ENCODE measurements around the gene ATP5ME.
"Not testable (repeated sequence)": the region's sequence is repeated elsewhere in the genome, so short reads cannot be mapped to it uniquely, and the experiment has no call there.

Gene ATP5ME, protein sequence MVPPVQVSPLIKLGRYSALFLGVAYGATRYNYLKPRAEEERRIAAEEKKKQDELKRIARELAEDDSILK

DNA sequence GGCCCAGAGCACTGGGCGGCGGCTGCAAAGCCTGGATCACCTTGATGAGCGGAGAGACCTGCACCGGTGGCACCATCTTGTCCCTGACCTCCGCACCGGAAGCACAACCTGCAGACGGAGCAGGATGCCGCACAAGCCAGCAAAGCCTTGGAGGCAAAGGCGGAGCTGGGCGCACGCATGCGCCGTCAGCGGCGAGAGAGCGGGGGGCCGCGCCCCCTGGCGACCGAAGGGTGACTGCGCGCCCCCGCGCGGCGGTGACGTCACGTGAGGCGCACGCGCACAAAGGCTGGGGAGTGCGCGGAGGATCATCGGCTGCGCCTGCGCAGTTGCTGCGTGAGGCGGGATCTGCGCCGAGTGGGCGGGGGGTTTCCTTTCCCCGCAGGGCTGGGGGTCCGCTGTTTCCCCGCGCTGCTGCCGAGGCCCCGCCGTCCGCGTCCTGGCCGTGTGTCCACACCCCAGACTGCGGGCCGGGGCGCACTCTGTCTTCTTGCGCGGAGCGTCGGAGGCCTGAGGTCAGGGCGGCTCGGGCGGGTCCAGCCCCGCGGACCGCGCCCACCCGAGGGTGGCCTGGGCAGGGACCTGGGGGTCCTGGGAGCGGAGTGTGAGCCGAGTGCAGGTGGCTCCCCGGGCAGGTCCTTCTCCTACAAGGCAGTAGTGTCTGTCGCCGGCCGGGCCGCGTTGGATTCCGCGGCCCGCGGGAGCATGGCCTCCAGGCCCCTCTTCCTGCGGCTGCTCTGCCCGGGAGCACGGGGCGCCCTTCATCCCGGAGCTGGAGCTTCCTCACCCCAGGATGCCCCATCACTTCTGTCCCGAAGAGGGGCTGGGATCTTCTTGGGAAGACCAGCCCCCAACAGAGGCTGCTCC lies at the start of gene ATP5ME, which contains the start of gene MYL5:
TSS of gene ATP5ME (minus strand) at position 105 of the 864 bp plus-strand sequence. CDS start at position 76, 29 bp downstream.
TSS of gene MYL5 (plus strand) at position 371 of the 864 bp plus-strand sequence. CDS start 3,485 bp downstream, outside the sequence.
- DNase-seq: peak; percentile 79

DNA sequence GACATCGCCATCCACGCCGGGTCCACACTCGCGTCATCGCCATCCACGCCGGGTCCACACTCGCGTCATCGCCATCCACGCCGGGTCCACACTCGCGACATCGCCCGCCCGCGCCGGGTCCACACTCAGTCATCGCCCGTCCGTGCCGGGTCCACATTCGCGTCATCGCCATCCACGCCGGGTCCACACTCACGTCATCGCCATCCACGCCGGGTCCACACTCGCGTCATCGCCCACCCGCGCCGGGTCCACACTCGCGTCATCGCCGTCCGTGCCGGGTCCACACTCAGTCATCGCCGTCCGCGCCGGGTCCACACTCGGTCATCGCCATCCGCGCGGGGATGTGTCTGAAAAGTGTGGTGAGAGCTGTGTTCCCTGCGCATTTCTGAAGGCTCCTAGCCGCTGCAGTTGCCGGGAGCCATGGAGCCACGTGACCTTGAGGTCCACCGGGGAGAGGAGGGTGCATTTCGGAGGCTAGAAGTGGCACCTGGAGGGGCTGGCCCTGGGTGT lies 48.8 kb upstream of the ATP5ME start:
- no peak for DNase-seq

DNA sequence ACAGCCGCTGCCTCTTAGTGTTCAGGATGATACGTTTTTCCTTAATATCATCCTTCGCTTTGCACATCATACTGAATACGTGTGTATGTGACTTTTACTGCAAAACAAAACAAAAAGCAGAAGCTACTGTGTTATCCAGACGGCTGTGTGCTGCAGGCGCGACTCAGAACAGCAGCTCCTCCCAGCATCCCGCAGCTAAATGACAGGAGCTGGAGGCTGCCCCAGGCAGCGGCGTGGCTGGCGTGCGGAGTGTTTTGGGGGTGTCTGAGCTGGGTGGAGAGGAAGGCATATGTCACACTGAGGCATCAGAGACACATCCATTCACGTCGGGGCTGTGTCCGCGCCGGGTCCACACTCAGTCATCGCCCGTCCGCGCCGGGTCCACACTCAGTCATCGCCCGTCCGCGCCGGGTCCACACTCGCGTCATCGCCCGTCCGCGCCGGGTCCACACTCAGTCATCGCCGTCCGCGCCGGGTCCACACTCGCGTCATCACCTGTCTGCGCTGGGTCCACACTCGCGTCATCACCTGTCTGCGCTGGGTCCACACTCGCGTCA lies 48.2 kb upstream of the ATP5ME start:
- no peak for DNase-seq

DNA sequence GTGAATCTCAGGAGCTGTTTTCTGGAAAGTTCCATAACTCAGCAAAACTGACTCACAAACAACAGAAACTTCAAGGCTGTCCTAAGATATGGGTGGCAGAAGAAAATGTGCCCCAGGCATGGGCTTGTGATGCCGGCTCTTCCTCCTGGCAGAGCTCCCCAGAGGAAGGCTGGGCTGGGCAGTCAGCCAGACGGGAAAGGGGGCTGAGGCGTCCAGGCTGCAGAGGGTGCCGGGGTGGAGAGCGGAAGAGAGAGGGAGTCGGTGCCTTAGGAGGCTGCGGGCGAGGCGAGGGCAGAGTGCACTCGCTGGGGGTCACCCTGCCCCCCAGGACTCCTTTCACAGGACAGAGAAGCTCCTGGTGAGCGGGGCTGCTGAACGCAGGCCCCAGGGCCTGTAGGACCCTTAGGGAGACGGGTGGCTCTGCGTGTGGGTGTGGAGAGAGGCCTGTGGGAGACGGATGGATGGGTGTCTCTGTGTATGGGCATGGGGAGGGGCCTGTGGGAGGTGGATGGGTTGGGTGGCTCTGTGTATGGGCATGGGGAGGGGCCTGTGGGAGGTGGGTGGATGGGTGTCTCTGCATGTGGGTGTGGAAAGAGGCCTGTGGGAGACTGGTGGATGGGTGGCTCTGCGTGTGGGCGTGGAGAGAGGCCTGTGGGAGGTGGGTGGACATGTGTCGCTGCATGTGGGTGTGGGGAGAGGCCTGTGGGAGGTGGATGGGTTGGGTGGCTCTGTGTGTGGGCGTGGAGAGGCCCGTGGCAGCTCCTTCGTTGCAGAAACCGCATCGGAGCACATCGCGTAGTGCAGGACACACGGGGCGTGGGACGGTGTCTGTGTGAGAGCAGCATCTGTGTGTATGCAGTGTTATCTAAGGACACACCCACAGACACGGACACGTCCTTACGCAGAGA lies 47.4 kb upstream of the ATP5ME start:
- peak; percentile 92 for DNase-seq

DNA sequence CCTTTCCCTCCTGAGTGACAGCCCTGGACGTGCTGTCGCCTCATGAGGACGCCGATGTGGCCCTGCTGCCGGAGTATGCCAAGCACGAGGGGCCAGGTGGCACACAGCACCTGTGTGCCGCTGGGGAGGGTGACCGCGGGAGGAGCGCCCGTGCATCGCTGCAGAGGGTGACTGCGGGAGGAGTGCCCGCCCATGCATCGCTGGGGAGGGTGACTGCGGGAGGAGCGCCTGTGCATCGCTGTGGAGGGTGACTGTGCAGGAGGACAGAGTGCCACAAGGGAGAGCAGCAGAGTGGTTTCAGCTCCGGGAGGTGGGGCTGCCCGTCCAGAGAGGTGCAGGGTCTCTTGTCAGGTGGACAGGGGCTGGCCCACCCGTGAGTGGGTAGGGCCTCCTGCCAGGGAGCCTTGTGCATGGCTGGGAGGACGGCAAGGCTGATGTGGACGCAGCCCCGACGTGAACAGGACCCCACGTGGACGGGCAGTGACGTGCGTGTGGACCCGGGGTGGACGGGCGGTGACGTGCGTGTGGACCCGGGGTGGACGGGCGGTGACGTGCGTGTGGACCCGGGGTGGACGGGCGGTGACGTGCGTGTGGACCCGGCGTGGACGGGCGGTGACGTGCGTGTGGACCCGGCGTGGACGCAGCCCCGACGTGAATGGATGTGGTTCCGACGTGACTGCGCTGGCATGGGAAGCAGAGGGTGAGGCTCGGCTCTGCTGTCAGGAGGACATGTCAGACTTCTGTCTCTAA lies 46.2 kb upstream of the ATP5ME start:
- DNase-seq: no peak

DNA sequence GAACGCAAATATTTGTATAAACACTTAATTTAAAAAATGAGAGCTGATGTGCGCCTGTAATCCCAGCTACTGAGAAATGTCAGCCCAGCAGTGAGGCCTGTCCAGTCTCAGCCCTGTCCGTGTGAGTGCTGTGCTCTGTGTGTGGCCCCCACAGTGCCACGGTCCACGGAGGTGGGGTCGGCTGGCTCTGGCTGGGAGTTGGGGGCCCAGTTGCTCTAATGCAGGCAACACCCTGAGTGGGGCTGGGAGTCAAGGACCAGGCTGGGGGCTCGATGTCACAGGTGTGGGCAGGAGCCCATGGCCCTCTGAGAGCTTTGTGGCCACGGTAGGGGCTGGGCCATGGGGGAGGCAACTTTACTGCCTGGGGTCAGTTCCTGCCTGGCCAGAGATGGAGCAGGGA lies 44.4 kb upstream of the ATP5ME start:
- DNase-seq: no peak

DNA sequence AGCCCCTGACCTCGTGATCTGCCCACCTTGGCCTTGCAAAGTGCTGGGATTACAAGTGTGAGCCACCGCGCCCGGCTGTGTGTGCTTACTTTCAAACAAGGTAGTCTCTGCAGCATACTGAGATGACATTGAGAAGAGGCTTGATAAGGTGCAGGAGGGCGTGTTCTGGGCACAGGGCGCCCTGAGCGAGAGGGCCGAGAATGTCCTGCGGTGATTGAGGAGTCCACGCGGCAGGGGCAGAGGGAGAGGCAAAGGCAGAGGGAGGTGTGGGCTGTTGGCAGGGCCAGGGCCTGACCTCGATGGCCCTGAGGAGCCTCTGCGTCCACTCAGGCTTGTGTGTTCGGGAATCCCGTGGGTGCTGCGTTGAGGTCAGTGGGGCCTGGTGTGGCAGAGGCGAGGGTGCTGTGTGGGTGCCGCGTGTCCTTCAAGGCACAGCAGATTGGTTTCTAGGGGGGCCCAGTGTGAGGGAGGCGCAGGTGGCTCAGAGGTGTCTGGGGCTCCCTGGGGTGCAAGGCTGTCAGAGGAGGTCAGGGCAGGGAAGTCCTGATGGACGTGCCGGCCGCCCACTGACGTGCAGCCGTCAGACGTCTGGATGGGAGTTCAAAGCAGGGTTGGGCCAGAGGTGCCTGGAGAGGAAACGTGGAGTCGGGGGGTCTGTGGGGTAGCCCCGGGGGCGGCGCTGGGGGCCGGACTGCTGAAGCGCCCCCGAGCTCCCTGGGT lies 43.7 kb upstream of the ATP5ME start:
- DNase-seq: no peak

DNA sequence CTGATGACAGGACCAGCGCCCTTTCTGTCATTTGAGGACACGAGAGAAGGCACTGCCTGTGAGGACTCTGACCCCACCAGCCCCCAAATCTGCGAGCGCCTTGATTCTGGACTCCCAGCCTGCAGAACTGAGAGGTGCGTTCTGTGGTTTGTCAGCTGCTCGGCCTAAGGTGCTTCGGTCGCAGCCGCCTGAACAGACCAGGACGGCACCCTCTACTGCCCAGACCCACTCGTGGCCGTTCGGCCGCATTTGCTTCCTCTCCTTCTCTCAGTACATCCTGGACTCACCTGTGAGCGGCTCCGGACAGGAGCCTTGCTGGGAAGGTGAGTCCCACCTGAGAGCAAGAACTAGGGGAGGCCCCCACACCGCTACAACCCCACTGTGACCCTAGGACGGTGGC lies 40.0 kb upstream of the ATP5ME start:
- no peak for DNase-seq

DNA sequence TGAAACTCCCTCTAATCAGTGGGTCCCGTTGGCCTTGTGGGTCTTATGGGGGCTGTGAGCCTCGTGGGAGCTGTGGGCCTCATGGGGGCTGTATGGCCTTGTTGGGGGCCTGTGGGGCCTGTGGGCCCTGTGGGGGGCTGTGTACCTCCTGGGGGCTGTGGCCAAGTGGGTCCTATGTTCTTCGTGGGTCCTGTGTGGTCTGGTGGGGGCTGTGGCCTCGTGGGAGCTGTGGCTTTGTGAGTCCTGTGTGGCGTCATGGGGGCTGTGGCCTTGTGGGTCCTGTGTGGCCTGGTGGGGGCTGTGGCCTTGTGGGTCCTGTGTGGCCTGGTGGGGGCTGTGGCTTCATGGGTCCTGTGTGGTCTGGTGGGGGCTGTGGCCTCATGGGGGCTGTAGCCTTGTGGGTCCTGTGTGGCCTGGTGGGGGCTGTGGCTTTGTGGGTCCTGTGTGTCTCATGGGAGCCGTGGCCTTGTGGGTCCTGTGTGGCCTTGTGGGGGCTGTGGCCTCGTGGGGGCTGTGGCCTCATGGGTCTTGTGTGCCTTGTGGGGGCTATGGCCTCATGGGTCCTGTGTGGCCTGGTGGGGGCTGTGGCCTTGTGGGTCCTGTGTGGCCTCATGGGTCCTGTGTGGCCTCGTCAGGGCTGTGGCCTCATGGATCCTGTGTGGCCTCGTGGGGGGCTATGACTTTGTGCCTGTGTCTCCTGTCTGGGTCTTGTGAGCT lies 39.0 kb upstream of the ATP5ME start:
- no peak for DNase-seq

DNA sequence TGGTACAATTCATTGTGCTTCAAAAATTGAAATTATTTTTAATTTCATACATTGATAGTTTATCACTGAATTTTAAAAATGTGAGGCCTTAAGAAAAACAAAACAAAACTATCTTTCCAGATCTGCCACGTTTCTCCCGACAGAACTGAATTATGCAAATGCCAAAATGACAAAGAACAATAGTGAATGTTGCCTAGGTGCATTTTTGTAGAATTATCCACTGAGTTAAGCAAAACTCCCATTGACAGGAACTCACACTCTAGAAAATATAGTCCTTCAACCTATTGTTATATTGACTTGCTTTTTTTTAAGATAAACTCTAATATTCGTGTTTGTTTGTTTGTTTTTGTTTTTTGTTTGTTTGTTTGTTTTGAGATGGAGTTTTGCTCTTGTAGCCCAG lies 38.0 kb upstream of the ATP5ME start:
- no peak for DNase-seq

DNA sequence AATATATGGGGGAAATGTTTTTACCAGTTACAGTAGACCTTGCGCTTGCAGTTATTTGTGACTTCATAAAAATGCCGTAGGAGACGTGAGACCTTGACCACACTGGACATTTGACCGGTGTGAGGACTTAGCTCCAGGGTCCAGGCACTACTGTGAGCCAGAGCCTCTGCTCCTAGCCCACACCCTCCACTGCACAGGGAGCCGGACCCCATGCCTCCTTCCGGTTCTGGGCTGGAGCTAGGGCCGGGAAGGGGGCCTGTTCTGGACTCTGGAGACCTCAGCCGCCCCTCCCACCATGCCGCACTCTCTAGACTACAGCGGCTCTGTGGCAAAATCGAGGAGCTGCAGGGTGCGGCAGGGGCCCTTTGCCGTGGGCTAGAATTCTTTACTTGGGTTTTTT lies 36.8 kb upstream of the ATP5ME start:
- DNase-seq: no peak

DNA sequence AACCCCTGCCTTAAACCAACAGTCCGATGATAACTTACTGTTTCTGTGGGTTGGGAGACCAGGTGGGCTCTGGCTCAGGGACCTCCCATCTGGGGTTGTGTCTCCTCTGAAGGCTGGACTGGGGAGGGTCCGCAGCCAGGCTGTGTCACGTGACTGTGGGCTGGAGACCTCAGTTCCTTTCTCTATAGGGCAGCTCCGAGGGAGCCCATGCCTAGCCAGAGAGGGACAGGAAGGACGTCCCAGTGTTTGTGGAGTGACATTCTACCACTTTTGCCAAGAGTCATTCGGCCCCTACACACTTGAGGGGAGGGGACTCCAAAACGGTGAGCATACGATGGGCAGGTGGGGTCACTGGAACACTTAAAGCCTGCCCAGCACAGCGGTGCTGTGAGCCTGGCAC lies 36.0 kb upstream of the ATP5ME start:
- DNase-seq: no peak

DNA sequence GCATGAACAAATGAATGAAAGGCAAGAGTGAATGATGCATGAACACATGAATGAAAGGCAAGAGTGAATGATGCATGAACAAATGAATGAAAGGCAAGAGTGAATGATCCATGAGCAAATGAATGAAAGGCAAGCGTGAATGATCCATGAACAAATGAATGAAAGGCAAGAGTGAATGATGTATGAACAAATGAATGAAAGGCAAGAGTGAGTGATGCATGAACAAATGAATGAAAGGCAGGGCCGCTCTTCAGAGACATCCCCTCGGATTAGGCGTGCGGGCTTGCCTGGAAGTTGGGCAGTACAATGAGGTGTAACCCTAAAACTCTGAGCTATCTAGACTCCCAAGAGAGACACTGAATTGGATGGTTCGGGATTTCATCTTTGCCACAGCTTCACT lies 35.3 kb upstream of the ATP5ME start:
- DNase-seq: no peak

DNA sequence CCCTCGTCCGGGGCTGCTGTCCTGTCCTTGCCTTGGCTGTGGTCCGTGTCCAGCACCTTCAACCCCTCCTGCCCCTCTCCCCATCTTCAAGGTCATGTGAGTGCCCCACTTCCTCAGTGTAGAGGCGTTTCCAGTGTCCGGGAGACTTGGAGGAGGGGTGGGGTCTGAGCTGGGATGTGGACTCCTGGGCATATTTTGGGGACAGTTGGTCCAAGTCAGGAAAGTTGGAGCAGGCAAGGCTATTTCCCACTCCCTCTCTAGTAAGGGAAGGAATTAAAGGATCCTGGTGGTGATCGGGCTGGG lies 34.5 kb upstream of the ATP5ME start:
- DNase-seq: no peak

DNA sequence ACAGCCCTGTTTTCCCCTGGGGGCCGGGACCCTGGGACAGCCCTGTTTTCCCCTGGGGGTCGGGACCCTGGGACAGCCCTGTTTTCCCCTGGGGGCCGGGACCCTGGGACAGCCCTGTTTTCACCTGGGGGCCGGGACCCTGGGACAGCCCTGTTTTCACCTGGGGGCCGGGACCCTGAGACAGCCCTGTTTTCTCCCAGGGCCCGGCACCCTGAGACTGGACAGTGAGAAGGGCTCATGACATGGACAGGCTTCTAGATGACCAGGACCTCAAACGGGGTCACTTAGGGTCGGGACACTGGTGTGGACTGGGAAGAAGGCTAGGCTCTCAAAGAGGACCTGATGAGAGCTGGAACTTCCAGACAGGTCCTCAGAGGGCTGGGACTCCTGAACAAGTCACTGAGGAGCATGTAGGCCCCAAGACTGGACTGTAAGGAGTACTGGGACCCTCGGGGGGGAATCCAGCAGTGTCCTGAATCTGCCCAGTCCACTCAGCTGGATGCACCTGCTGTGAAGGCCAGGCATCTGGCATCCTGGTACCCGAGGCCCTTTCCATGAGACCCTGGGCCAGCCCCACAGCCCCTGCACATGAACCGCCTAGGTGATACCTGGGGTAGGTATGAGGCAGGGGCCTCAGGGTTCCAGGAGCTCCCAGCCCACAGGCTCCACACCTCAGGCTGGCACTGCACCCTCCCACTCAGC lies 34.0 kb upstream of the ATP5ME start:
- no peak for DNase-seq

DNA sequence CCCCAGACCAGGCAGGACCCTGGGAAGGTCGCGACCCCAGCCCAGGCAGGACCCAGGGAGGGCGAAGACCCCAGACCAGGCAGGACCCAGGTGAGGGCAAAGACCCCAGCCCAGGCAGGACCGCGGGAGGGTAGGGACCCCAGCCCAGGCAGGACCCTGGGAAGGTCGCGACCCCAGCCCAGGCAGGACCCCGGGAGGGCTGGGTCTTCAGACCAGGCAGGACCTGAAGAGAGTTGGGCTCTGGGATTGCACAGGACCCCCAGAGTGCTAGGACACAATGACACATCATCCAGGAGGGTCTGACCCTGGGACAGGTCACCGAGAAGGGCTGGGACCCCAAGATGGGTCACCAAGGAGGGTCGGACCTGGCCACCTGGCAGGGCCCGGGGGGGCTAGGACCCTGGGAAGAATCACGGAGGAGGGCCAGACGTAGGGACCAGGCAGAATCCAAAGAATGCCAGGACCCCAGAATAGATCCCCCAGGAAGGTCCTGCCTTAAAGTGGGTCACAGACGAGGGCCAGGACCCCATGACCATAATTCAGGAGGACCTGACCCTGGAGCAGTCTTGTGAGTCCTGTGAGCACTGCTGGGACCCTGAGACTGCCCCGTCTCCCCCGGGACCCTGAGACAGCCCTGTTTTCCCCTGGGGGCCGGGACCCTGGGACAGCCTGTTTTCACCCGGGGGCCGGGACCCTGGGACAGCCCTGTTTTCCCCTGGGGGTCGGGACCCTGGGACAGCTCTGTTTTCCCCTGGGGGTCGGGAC lies 32.9 kb upstream of the ATP5ME start:
- no peak for DNase-seq

DNA sequence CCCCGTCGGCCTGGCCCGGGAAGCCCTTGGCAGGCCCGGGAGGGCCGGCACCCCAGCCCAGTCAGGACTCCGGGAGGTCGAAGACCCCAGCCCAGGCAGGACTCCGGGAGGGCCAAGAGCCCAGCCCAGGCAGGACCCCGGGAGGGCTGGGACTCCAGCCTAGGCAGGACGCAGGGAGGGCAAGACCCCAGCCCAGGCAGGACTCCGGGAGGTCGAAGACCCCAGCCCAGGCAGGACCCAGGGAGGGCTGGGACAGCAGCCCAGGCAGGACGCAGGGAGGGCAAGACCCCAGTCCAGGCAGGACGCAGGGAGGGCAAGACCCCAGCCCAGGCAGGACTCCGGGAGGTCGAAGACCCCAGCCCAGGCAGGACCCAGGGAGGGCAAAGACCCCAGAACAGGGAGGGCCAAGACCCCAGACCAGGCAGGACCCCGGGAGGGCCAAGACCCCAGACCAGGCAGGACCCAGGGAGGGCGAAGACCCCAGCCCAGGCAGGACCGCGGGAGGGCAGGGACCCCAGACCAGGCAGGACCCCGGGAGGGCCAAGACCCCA lies 32.1 kb upstream of the ATP5ME start:
- not testable (repeated sequence) for DNase-seq

DNA sequence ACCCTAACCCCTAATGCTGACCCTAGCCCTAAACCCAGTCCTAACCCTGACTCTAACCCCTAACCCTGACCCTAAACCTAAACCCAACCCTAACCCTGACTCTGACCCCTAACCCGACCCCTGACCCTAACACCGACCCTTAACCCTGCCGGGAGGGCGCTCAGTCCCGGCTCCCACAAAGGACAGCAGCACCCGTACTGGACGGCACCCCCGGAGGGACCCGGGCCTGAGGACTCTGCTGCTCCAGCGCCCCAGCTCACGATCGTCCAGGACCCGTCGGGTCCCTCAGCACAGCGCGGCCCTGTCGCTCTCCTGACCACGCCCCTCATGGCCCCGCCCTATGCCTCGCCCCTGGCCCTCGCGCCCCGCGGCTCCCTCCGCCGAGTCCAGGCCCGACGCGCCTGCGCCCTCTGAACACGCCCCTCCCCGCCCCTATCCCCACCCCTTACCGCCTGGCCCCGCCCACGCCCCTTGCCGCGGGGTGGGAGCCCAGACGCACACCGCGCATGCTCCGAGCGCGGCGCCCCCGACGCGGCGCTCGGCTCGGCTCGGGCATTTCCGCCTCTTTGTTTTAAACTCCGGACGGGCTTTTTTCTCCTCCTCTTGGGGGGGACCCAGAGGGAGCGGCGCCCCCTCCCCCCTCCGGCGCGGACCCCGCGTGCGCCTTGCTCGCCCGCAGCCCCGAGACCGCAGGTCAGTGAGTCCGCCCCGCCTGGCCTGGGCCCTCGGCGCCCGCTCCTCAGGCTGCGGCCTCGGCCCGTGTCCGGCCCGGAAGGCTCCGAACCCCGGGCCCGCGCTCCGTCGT lies 31.4 kb upstream of the ATP5ME start, which contains the start of gene PCGF3:
TSS of gene PCGF3 (plus strand) at position 555 of the 805 bp plus-strand sequence. CDS start 27,849 bp downstream, outside the sequence.
- peak; percentile 70 for DNase-seq

Measured in NCI-H226 (cell line).